Gastroesophageal sphincter (tissue), 3 donors: ENCODE data around the gene RERE.

Experiments used
- POLR2A ChIP-seq, 2 donors: fragments of 450-650 bp; IDR thresholded peaks; one replicate each; pipeline ENCODE4 v1.6.1; 2017; ENCODE audit warnings: antibody characterized with exemption in 2 of 2, mild to moderate bottlenecking in 2 of 2, moderate library complexity in 1 of 2
- TF ChIP-seq, protein P1 (sequence below), 4 experiments: fragments of 200-600 bp in 2 of 4; fragments of 450-650 bp in 2 of 4; sonication (generic) in 1 of 4; IDR thresholded peaks; one replicate each; pipeline ENCODE4 v1.5.1; 2017 to 2019; ENCODE audit warnings: antibody characterized with exemption in 4 of 4, mild to moderate bottlenecking in 2 of 4, moderate library complexity in 2 of 4

DNA sequence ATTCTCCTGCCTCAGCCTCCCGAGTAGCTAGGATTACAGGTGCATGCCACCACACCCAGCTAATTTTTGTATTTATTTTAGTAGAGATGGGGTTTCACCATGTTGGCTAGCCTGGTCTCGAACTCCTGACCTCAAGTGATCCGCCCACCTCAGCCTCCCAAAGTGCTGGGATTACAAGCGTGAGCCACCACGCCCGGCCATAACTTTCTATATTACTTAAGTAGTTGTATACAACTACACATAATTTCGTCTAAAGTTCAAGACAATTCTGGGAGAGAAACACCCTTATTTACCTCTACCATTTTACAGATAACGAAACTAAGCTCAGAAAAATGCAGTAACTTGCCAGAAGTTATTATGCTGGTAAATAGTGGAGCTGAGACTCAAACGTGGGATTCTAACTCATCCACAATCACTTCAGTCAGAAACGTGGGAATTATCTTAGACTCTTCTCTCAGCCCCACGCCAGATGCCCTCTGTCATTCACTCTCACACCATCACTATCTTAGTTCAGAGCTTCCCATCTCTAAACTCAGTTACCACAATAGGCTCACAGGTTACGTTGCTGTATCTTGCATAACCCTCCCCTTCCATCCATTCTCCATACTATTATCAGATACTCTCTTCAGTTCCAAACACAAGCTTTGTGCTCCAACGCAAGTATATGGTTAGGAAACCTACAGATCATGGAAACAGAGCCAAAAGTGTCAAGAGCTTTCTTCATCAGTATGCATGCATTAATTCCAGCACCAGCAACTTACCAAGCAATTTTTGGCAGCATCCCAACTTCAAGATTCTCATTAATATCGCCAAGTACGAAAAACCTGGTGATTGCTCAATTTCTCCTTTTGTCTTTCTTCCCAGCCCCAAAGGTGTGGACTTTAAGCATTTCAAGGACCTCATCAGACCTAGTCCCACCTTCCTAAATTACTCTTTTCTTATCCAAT lies 69.3 kb downstream of the RERE start:
- TF ChIP-seq, protein P1, sequence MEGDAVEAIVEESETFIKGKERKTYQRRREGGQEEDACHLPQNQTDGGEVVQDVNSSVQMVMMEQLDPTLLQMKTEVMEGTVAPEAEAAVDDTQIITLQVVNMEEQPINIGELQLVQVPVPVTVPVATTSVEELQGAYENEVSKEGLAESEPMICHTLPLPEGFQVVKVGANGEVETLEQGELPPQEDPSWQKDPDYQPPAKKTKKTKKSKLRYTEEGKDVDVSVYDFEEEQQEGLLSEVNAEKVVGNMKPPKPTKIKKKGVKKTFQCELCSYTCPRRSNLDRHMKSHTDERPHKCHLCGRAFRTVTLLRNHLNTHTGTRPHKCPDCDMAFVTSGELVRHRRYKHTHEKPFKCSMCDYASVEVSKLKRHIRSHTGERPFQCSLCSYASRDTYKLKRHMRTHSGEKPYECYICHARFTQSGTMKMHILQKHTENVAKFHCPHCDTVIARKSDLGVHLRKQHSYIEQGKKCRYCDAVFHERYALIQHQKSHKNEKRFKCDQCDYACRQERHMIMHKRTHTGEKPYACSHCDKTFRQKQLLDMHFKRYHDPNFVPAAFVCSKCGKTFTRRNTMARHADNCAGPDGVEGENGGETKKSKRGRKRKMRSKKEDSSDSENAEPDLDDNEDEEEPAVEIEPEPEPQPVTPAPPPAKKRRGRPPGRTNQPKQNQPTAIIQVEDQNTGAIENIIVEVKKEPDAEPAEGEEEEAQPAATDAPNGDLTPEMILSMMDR (IDR thresholded peaks at IDR 0.05): no peak
- TF ChIP-seq POLR2A (IDR thresholded peaks at IDR 0.05): no peak
